HCT116 (cell line): ENCODE measurements around the gene TP53RK. TPM values are rescaled to one million over a fixed set of nuclear protein-coding genes. Genes with fewer than 3 reads are reported as not detected.

Experiments used
- ATAC-seq: fragments of 200-7000 bp; cut with Tn5 transposase; 2 replicates; pipeline ENCODE4 v1.9.1; 2020; ENCODE audit warnings: mild to moderate bottlenecking, moderate library complexity
- BruUV-seq: library from RNA; stranded (reverse); fragments of 400-500 nt; replicated peaks from 2 replicates; lab custom pipeline; 2021; lab: Mats Ljungman, UMichigan
- CTCF ChIA-PET: fragments of 300-600 bp; sonication (Branson Sonifier 250); formaldehyde crosslinking; loops from one replicate; lab custom pipeline; 2021; ENCODE audit warnings: antibody characterized with exemption; lab: Charles Lee
- POLR2A ChIA-PET: fragments of 300-600, 350-600 bp; sonication (Branson Sonifier 250); formaldehyde crosslinking; loops from one replicate; lab custom pipeline; 2021; ENCODE audit warnings: antibody characterized with exemption; lab: Charles Lee
- RAD21 ChIA-PET, 2 experiments: fragments of 300-600 bp; sonication (Branson Sonifier 250); formaldehyde crosslinking; loops; one replicate each; lab custom pipeline; 2023; ENCODE audit warnings: low total read pairs in 2 of 2; ENCODE audit not compliant: uncharacterized antibody in 2 of 2, unreplicated experiment in 2 of 2, low non-redundant PET in 1 of 2; lab: Charles Lee
- DNase-seq: peaks from one replicate; pipeline ENCODE4 v3.0.0-alpha.2; 2010; ENCODE audit warnings: low read depth, low spot score
- H2AFZ ChIP-seq: fragments of 200-600 bp; shearing (Covaris generic), sonication (generic); 2 replicates; pipeline ENCODE4 v1.6.1; 2017; ENCODE audit warnings: low read depth, mixed run types, mixed read lengths, antibody characterized with exemption, low read length; ENCODE audit not compliant: poor library complexity, severe bottlenecking
- H3K27ac ChIP-seq: 2 replicates; pipeline ENCODE4 v1.5.1; 2012; ENCODE audit warnings: low read depth, low read length
- H3K27me3 ChIP-seq: fragments of 200-600 bp; sonication (generic); 2 replicates; pipeline ENCODE4 v1.6.1; 2016; ENCODE audit warnings: mixed run types, low read length, mixed read lengths; ENCODE audit not compliant: insufficient read depth
- H3K36me3 ChIP-seq, 2 experiments: fragments of 200-500 bp in 1 of 2; fragments of 200-600 bp in 1 of 2; sonication (Bioruptor generic) in 1 of 2; sonication (generic) in 1 of 2; 2 replicates each; pipeline versions ENCODE4 v1.5.1 to v1.6.1; 2014 to 2016; ENCODE audit warnings: low read length in 2 of 2, inconsistent platforms in 1 of 2, mixed read lengths in 1 of 2, mixed run types in 1 of 2; ENCODE audit not compliant: insufficient read depth in 2 of 2, control insufficient read depth in 1 of 2
- H3K4me1 ChIP-seq, 2 experiments: fragments of 200-600 bp in 1 of 2; sonication (generic) in 1 of 2; 2 replicates each; pipeline versions ENCODE4 v1.5.1 to v1.6.1; 2012 to 2017; ENCODE audit warnings: low read length in 2 of 2, inconsistent platforms in 1 of 2, mild to moderate bottlenecking in 1 of 2, mixed read lengths in 1 of 2, mixed run types in 1 of 2, moderate library complexity in 1 of 2; ENCODE audit not compliant: insufficient read depth in 2 of 2, control insufficient read depth in 1 of 2
- H3K4me2 ChIP-seq: fragments of 200-600 bp; sonication (generic); 2 replicates; pipeline ENCODE4 v1.6.1; 2017; ENCODE audit warnings: mixed run types, low read length, mixed read lengths
- H3K4me3 ChIP-seq, 2 experiments: fragments of 200-600 bp in 1 of 2; sonication (generic) in 1 of 2; replicated peaks in 1 of 2; 2 replicates each; pipeline ENCODE4 v1.5.1; 2011 to 2016; ENCODE audit warnings: low read length in 2 of 2, control low read depth in 1 of 2, low read depth in 1 of 2, mild to moderate bottlenecking in 1 of 2, mixed read lengths in 1 of 2, mixed run types in 1 of 2
- H3K79me2 ChIP-seq: fragments of 200-600 bp; sonication (generic); 2 replicates; pipeline ENCODE4 v1.6.1; 2017; ENCODE audit warnings: mild to moderate bottlenecking, mixed run types, low read length, moderate library complexity, mixed read lengths; ENCODE audit not compliant: insufficient read depth
- H3K9ac ChIP-seq: fragments of 200-600 bp; sonication (generic); 2 replicates; pipeline ENCODE4 v1.6.1; 2016; ENCODE audit warnings: low read length, mixed read lengths
- H3K9me2 ChIP-seq: fragments of 200-600 bp; sonication (generic), shearing (Covaris generic); 2 replicates; pipeline ENCODE4 v1.6.1; 2017; ENCODE audit warnings: mixed run types, mild to moderate bottlenecking, moderate library complexity; ENCODE audit not compliant: insufficient read depth
- H3K9me3 ChIP-seq, 2 experiments: fragments of 200-500 bp in 1 of 2; fragments of 200-600 bp in 1 of 2; sonication (Bioruptor generic) in 1 of 2; sonication (generic) in 1 of 2; 2 replicates each; pipeline ENCODE4 v1.6.1; 2014 to 2017; ENCODE audit warnings: low read length in 2 of 2, mixed read lengths in 2 of 2, inconsistent platforms in 1 of 2, low read depth in 1 of 2, mild to moderate bottlenecking in 1 of 2, mixed run types in 1 of 2, moderate library complexity in 1 of 2; ENCODE audit not compliant: control insufficient read depth in 1 of 2, insufficient read depth in 1 of 2
- H4K20me1 ChIP-seq: fragments of 200-600 bp; sonication (generic), shearing (Covaris generic); 2 replicates; pipeline ENCODE4 v1.6.1; 2017; ENCODE audit warnings: mixed run types, mild to moderate bottlenecking, moderate library complexity; ENCODE audit not compliant: insufficient read depth
- EGR1 ChIP-seq: IDR thresholded peaks from 2 replicates; pipeline ENCODE4 v1.6.1; 2012; ENCODE audit warnings: low read depth
- JUND ChIP-seq: IDR thresholded peaks from 2 replicates; pipeline ENCODE4 v1.6.1; 2012
- POLR2AphosphoS5 ChIP-seq: IDR thresholded peaks from 2 replicates; pipeline ENCODE4 v1.6.1; 2011; ENCODE audit warnings: mild to moderate bottlenecking, low read depth, low read length, moderate library complexity
- RAD21 ChIP-seq: IDR thresholded peaks from 2 replicates; pipeline ENCODE4 v1.6.1; 2012; ENCODE audit warnings: low read depth, mild to moderate bottlenecking
- REST ChIP-seq: IDR thresholded peaks from 2 replicates; pipeline ENCODE4 v1.6.1; 2012; ENCODE audit warnings: low read depth
- SIN3A ChIP-seq: IDR thresholded peaks from 2 replicates; pipeline ENCODE4 v1.6.1; 2012; ENCODE audit warnings: low read depth
- ZBTB33 ChIP-seq: IDR thresholded peaks from 2 replicates; pipeline ENCODE4 v1.6.1; 2011; ENCODE audit warnings: mild to moderate bottlenecking, low read length, moderate library complexity; ENCODE audit not compliant: insufficient replicate concordance; ENCODE audit errors: extremely low read depth
- intact Hi-C: fragments of 100-400 bp; cut with micrococcal nuclease; formaldehyde crosslinking; loops from 2 replicates; pipeline ENCODE4 v1.10.0; 2022
- total RNA-seq: library from RNA; stranded (reverse); gene quantifications from one replicate; pipeline ENCODE4 v1.2.1, GENCODE V29; 2021; ENCODE audit not compliant: unreplicated experiment

The TP53RK gene
- total RNA-seq, 1 experiment from 2014 or later: 9.2 TPM

GRCh38 chr20:46671866-46672542 is 17.2 kb downstream of the TP53RK start:
- H3K4me1 ChIP-seq: peaks cover 0 to 6% of the 10 kb centered on the region in 2 experiments; a peak in 1 of 4 replicates
- TF ChIP-seq RAD21 (no peak), SIN3A (no peak), EGR1 (no peak)
- ChIA-PET CTCF (no interaction called here), POLR2A (no interaction called here), RAD21 (no interaction called here)
- H3K27me3 ChIP-seq: no peaks in the 10 kb centered on the region
- no peak for DNase-seq
- no TSS peak for BruUV-seq
- no peak overlapping the region for H3K9ac ChIP-seq
- no peaks in the 10 kb centered on the region for H3K79me2 ChIP-seq
- no peak overlapping the region for H3K27ac ChIP-seq
- H3K9me2 ChIP-seq: no peaks in the 10 kb centered on the region
- no peak overlapping the region for H3K4me2 ChIP-seq
- intact Hi-C loops: no loop called here
- no peak overlapping the region for H2AFZ ChIP-seq
- H3K4me3 ChIP-seq: no peak overlapping the region
- no peaks in the 10 kb centered on the region for H4K20me1 ChIP-seq
- H3K9me3 ChIP-seq: no peaks in the 10 kb centered on the region
- ATAC-seq: no peak
- no peaks in the 10 kb centered on the region for H3K36me3 ChIP-seq

- H3K9me3 ChIP-seq: no peaks in the 10 kb centered on the region
- ChIA-PET POLR2A (no interaction called here), CTCF (no interaction called here)
- ATAC-seq: no peak
- H3K4me3 ChIP-seq: no peak overlapping the region
- peaks cover 0 to 6% of the 10 kb centered on the region in 2 experiments; a peak in 1 of 4 replicates for H3K4me1 ChIP-seq
- H3K27me3 ChIP-seq: no peaks in the 10 kb centered on the region
- no peak overlapping the region for H3K4me2 ChIP-seq
- H3K27ac ChIP-seq: no peak overlapping the region
- intact Hi-C loops: no loop called here
- no peak overlapping the region for H2AFZ ChIP-seq
- H3K9me2 ChIP-seq: no peaks in the 10 kb centered on the region
- H3K79me2 ChIP-seq: no peaks in the 10 kb centered on the region
- TF ChIP-seq REST: no peak
- no peak for TF ChIP-seq JUND
- no peak for TF ChIP-seq ZBTB33
- TF ChIP-seq POLR2AphosphoS5: no peak
- TF ChIP-seq, all 23 proteins: peak for 0
- RAD21 ChIA-PET: no interaction called here
- H3K36me3 ChIP-seq: no peaks in the 10 kb centered on the region
- no peak for DNase-seq
- no peaks in the 10 kb centered on the region for H4K20me1 ChIP-seq
- no TSS peak for BruUV-seq
- H3K9ac ChIP-seq: no peak overlapping the region
Measured at GRCh38 chr20:46670585-46671584, 18.4 kb downstream of the TP53RK start.
